GDM1 (cell line): Measurements from ENCODE around the gene FBLIM1.
"Not testable (repeated sequence)": the region's sequence is repeated elsewhere in the genome, so short reads cannot be mapped to it uniquely, and the experiment has no call there.

Experiments used
- DNase-seq: peaks from one replicate; lab custom pipeline; 2025; lab: John Stamatoyannopoulos, UW

The FBLIM1 gene

GRCh38 chr1:15810073-15810472, 51.5 kb downstream of the FBLIM1 start:
- DNase-seq, result no peak

GRCh38 chr1:15816674-15817073, 58.1 kb downstream of the FBLIM1 start:
- no peak for DNase-seq

GRCh38 chr1:15820478-15820877, 61.9 kb downstream of the FBLIM1 start:
- DNase-seq, result no peak

GRCh38 chr1:15825800-15826199, 67.2 kb downstream of the FBLIM1 start:
- DNase-seq, result no peak

GRCh38 chr1:15826810-15827507, 68.4 kb downstream of the FBLIM1 start:
- DNase-seq, result no peak

- not testable (repeated sequence) for DNase-seq
These were observed 69.0 kb downstream of the FBLIM1 start for GRCh38 chr1:15827567-15827966.

- not testable (repeated sequence) for DNase-seq
These were observed 70.3 kb downstream of the FBLIM1 start for GRCh38 chr1:15828931-15829330.

- DNase-seq, result no peak
These were observed 71.7 kb downstream of the FBLIM1 start for GRCh38 chr1:15830258-15830657.

GRCh38 chr1:15833069-15833679, 74.6 kb downstream of the FBLIM1 start:
- peak; percentile 69 for DNase-seq

GRCh38 chr1:15833842-15834405, 75.3 kb downstream of the FBLIM1 start:
- no peak for DNase-seq

GRCh38 chr1:15834406-15835204, 76.0 kb downstream of the FBLIM1 start:
- peak; percentile 89 for DNase-seq

- no peak for DNase-seq
These were observed 76.7 kb downstream of the FBLIM1 start for GRCh38 chr1:15835205-15835740.

- DNase-seq, result peak; percentile 99
These were observed 77.3 kb downstream of the FBLIM1 start for GRCh38 chr1:15835741-15836510.
